GM12878 (cell line): ENCODE results near the gene STAG2. TPM values are rescaled to one million over a fixed set of nuclear protein-coding genes. Genes with fewer than 3 reads are reported as not detected.

Experiments used
- ATAC-seq: fragments of 200-7000 bp; cut with Tn5 transposase; 3 replicates; pipeline ENCODE4 v1.9.1; 2020; ENCODE audit warnings: mild to moderate bottlenecking, moderate library complexity
- BruUV-seq: library from RNA; stranded (reverse); fragments of 400-500 nt; replicated peaks from 2 replicates; lab custom pipeline; 2021; lab: Mats Ljungman, UMichigan
- CTCF ChIA-PET: fragments of 300-600 bp; sonication (Branson Sonifier 250); formaldehyde crosslinking; extraction: SDS; loops from one replicate; lab custom pipeline; 2021; ENCODE audit warnings: inconsistent platforms; lab: Yijun Ruan, JAX
- POLR2A ChIA-PET: fragments of 350-600 bp; formaldehyde crosslinking; extraction: SDS; loops from one replicate; lab custom pipeline; 2021; ENCODE audit warnings: inconsistent platforms; lab: Charles Lee
- RAD21 ChIA-PET: fragments of 300-600 bp; sonication (Branson Sonifier 250); formaldehyde crosslinking; loops from one replicate; lab custom pipeline; 2023; ENCODE audit warnings: antibody characterized with exemption; ENCODE audit not compliant: unreplicated experiment; lab: Charles Lee
- SMC1A ChIA-PET: fragments of 300-600 bp; sonication (Branson Sonifier 250); formaldehyde crosslinking; loops from one replicate; lab custom pipeline; 2023; ENCODE audit not compliant: unreplicated experiment, uncharacterized antibody; lab: Charles Lee
- DNase-seq: peaks from one replicate; pipeline ENCODE4 v3.0.0-alpha.2; 2011; ENCODE audit warnings: low read depth, low spot score
- FAIRE-seq: peaks from 3 replicates; lab custom pipeline; 2011; peaks lifted over from hg19 to GRCh38; lab: Jason Lieb, UNC
- H2AFZ ChIP-seq: 2 replicates; pipeline ENCODE4 v1.6.0; 2011; ENCODE audit warnings: low read depth, low read length, control low read depth; ENCODE audit not compliant: control insufficient read depth
- H3K27ac ChIP-seq: 2 replicates; pipeline ENCODE4 v1.5.1; 2011; ENCODE audit warnings: control low read depth; ENCODE audit not compliant: control insufficient read depth, insufficient read depth
- H3K27me3 ChIP-seq, 2 experiments: replicated peaks in 1 of 2; 2 replicates each; pipeline versions ENCODE4 v1.6.0 to v1.6.1; 2011; ENCODE audit warnings: low read length in 1 of 2; ENCODE audit not compliant: control insufficient read depth in 2 of 2, insufficient read depth in 2 of 2
- H3K36me3 ChIP-seq, 2 experiments: 2 replicates each; pipeline ENCODE4 v1.5.1; 2011; ENCODE audit warnings: low read length in 1 of 2; ENCODE audit not compliant: control insufficient read depth in 2 of 2, insufficient read depth in 2 of 2
- H3K4me1 ChIP-seq: 2 replicates; pipeline ENCODE4 v1.6.1; 2011; ENCODE audit warnings: mild to moderate bottlenecking, low read length, moderate library complexity, mixed read lengths; ENCODE audit not compliant: control insufficient read depth, insufficient read depth
- H3K4me2 ChIP-seq: 2 replicates; pipeline ENCODE4 v1.6.0; 2011; ENCODE audit warnings: control low read depth; ENCODE audit not compliant: control insufficient read depth, insufficient read depth
- H3K4me3 ChIP-seq: fragments of 200-600 bp; sonication (generic); 2 replicates; pipeline ENCODE4 v1.5.1; 2016
- H3K79me2 ChIP-seq: 2 replicates; pipeline ENCODE4 v1.6.0; 2011; ENCODE audit warnings: low read length; ENCODE audit not compliant: control insufficient read depth, insufficient read depth
- H3K9ac ChIP-seq: 2 replicates; pipeline ENCODE4 v1.8.0; 2011; ENCODE audit warnings: low read length, control low read depth, mixed read lengths; ENCODE audit not compliant: control insufficient read depth, insufficient read depth
- H3K9me3 ChIP-seq: replicated peaks from 3 replicates; pipeline ENCODE4 v1.5.1; 2011; ENCODE audit warnings: mild to moderate bottlenecking, low read length; ENCODE audit not compliant: control insufficient read depth, insufficient read depth
- H4K20me1 ChIP-seq: 2 replicates; pipeline ENCODE4 v1.6.0; 2011; ENCODE audit not compliant: control insufficient read depth, insufficient read depth
- ATF3 ChIP-seq: IDR thresholded peaks from 2 replicates; pipeline ENCODE4 v1.6.1; 2011; ENCODE audit warnings: low read depth, mild to moderate bottlenecking, low read length, moderate library complexity, borderline replicate concordance; ENCODE audit errors: extremely low read depth
- BACH1 ChIP-seq: fragments of 450-650 bp; IDR thresholded peaks from 2 replicates; pipeline ENCODE4 v1.6.1; 2017; ENCODE audit warnings: mild to moderate bottlenecking, borderline replicate concordance
- CBX3 ChIP-seq: fragments of 200-600 bp; sonication (generic); IDR thresholded peaks from 2 replicates; pipeline ENCODE4 v1.6.1; 2016; ENCODE audit warnings: low read depth, borderline replicate concordance
- CHD2 ChIP-seq: IDR thresholded peaks from 2 replicates; pipeline ENCODE4 v1.6.1; 2011; ENCODE audit warnings: low read depth, low read length, improper control_type of control experiment, borderline replicate concordance
- CREB1 ChIP-seq: IDR thresholded peaks from 2 replicates; pipeline ENCODE4 v1.6.1; 2012; ENCODE audit warnings: low read depth, mild to moderate bottlenecking, inconsistent platforms
- GATAD2B ChIP-seq: fragments of 450-650 bp; conservative IDR thresholded peaks from 2 replicates; pipeline ENCODE4 v1.6.1; 2017; ENCODE audit warnings: low read depth, mild to moderate bottlenecking, moderate library complexity
- HDAC2 ChIP-seq: fragments of 200-600 bp; sonication (generic); IDR thresholded peaks from 2 replicates; pipeline ENCODE4 v1.6.1; 2017
- IRF4 ChIP-seq: IDR thresholded peaks from 2 replicates; pipeline ENCODE4 v1.6.1; 2011; ENCODE audit warnings: low read depth, low read length
- IRF5 ChIP-seq: fragments of 450-650 bp; IDR thresholded peaks from 2 replicates; pipeline ENCODE4 v1.6.1; 2017; ENCODE audit warnings: borderline replicate concordance
- KAT2A ChIP-seq: conservative IDR thresholded peaks from 2 replicates; pipeline ENCODE4 v1.6.1; 2011; ENCODE audit warnings: low read depth, low read length; ENCODE audit not compliant: control insufficient read depth
- NFYA ChIP-seq: IDR thresholded peaks from 2 replicates; pipeline ENCODE4 v1.6.1; 2011; ENCODE audit warnings: low read depth, mild to moderate bottlenecking, low read length, improper control_type of control experiment, borderline replicate concordance
- PAX8 ChIP-seq: fragments of 450-650 bp; IDR thresholded peaks from 2 replicates; pipeline ENCODE4 v1.6.1; 2017; ENCODE audit warnings: mild to moderate bottlenecking, moderate library complexity
- RB1 ChIP-seq: fragments of 450-650 bp; formaldehyde crosslinking; IDR thresholded peaks from 2 replicates; pipeline ENCODE4 v1.6.1; 2017; ENCODE audit warnings: mild to moderate bottlenecking, borderline replicate concordance
- REST ChIP-seq: IDR thresholded peaks from 2 replicates; pipeline ENCODE4 v1.6.1; 2012; ENCODE audit warnings: mild to moderate bottlenecking, low read depth, low read length
- SRF ChIP-seq, 2 experiments: IDR thresholded peaks; 2 replicates each; pipeline ENCODE4 v1.6.1; 2011; ENCODE audit warnings: low read depth in 2 of 2, low read length in 2 of 2, mild to moderate bottlenecking in 1 of 2, moderate library complexity in 1 of 2
- TBL1XR1 ChIP-seq: IDR thresholded peaks from 2 replicates; pipeline ENCODE4 v1.6.1; 2012; ENCODE audit warnings: low read depth, low read length, improper control_type of control experiment
- USF2 ChIP-seq: IDR thresholded peaks from 2 replicates; pipeline ENCODE4 v1.6.1; 2011; ENCODE audit warnings: low read depth, low read length, improper control_type of control experiment, borderline replicate concordance
- WGBS: methylation state at CpG from one replicate; pipeline ENCODE4 v1.1.6; 2016; ENCODE audit warnings: low lambda C conversion rate; ENCODE audit not compliant: insufficient replicate concordance, insufficient coverage; ENCODE audit errors: missing lambda C conversion rate; 5-methylcytosine and 5-hydroxymethylcytosine counted together
- in situ Hi-C: fragments of 300-500 bp; cut with MboI; formaldehyde crosslinking; loops from 9 replicates; pipeline ENCODE4 v1.14.3; 2018; ENCODE audit warnings: mixed read lengths
- intact Hi-C: fragments of 100-400 bp; cut with micrococcal nuclease; formaldehyde crosslinking; loops from one replicate; pipeline ENCODE4 v1.14.2; 2022; ENCODE audit not compliant: unreplicated experiment
- polyA plus RNA-seq, 11 experiments: library from polyadenylated mRNA; depleted of rRNA in 4 of 11; unstranded in 6 of 11; stranded (reverse) in 5 of 11; fragments of >200 nt; fragmentation: Nextera tagmentation in 4 of 11; fragmentation: Illumina TruSeq in 1 of 11; extraction: Ambion mirVana in 4 of 11; extraction: Trizol in 1 of 11; gene quantifications; 1 replicate in 1 of 11; 2 replicates in 10 of 11; pipeline versions ENCODE4 v1.2.1 to v1.2.3, GENCODE V29; 2011 to 2016; ENCODE audit warnings: inconsistent platforms in 2 of 11, missing spikeins in 2 of 11, low read depth in 1 of 11
- total RNA-seq, 4 experiments: library from RNA; depleted of rRNA in 3 of 4; stranded (reverse); fragments of >200 nt in 3 of 4; fragmentation: Illumina TruSeq in 1 of 4; extraction: Trizol in 1 of 4; gene quantifications; 2 replicates each; pipeline versions ENCODE4 v1.2.1 to v1.2.3, GENCODE V29; 2013 to 2021

STAG2 gene
- total and polyA plus RNA-seq, 10 of the 15 experiments (the other 5 are each of a cell fraction or from before 2014, with no cell fraction given): 26.9 to 84.2 (median 46.7) TPM

GRCh38 chrX:124086411-124086810, 124.9 kb downstream of the STAG2 start (continued):
- TF ChIP-seq GATAD2B (no peak), NFYA (no peak), ATF3 (no peak), CBX3 (no peak), CREB1 (no peak), IRF5 (no peak)

- no TSS peak for BruUV-seq
- ChIA-PET SMC1A (interaction anchor here (1.0 to 1.2 kb wide), 2 partner anchors 10 to 24 kb away, joined by 3 to 4 read pairs; no protein-coding TSS in a partner anchor), CTCF (interaction anchor here (1.6 kb wide), 1 partner anchor 11 kb away, joined by 5 read pairs; no protein-coding TSS in a partner anchor), POLR2A (interaction anchor here (0.5 kb wide), 1 partner anchor 125 kb away, joined by 4 read pairs; no protein-coding TSS in a partner anchor), RAD21 (no interaction called here)
- Histone ChIP-seq H3K36me3 (peaks cover 0 to 14% of the 10 kb centered on the region in 2 experiments; a peak in 3 of 4 replicates), H4K20me1 (no peaks in the 10 kb centered on the region), H3K9ac (no peak overlapping the region), H3K4me3 (no peak overlapping the region), H2AFZ (no peak overlapping the region), H3K27ac (no peak overlapping the region), H3K79me2 (no peaks in the 10 kb centered on the region), H3K9me3 (no peaks in the 10 kb centered on the region), H3K27me3 (no peaks in the 10 kb centered on the region), H3K4me1 (no peaks in the 10 kb centered on the region), H3K4me2 (no peak overlapping the region)
- in situ Hi-C loops: no loop called here
- no peak for DNase-seq
- intact Hi-C loops: no loop called here
- ATAC-seq: no peak
- 59% methylated on average over 6 of the region's 6 CpGs for WGBS
- no peak for FAIRE-seq
- TF ChIP-seq IRF4 (no peak), CHD2 (no peak), PAX8 (no peak), REST (no peak), CREB1 (no peak), KAT2A (no peak), RB1 (no peak), TBL1XR1 (no peak), BACH1 (no peak), HDAC2 (no peak), USF2 (no peak), SRF (IDR thresholded peaks at IDR 0.05; ENCODE audit: low read depth in 2 of 2, low read length in 2 of 2) (no peak)
Measured at GRCh38 chrX:124087000-124087746, 125.7 kb downstream of the STAG2 start.
